Pons (tissue), 1 donor: ENCODE data around the gene PACS1.
"Not testable (repeated sequence)": the region's sequence is repeated elsewhere in the genome, so short reads cannot be mapped to it uniquely, and the experiment has no call there.

Experiments
- DNase-seq: peaks from one replicate; pipeline ENCODE4 v3.0.0-alpha.2; 2016; ENCODE audit warnings: low spot score

Gene PACS1

GRCh38 chr11:66276619-66277018 lies 206.5 kb downstream of the PACS1 start:
- not testable (repeated sequence) for DNase-seq

GRCh38 chr11:66277064-66277463 lies 207.0 kb downstream of the PACS1 start:
- DNase-seq, result not testable (repeated sequence)

DNA sequence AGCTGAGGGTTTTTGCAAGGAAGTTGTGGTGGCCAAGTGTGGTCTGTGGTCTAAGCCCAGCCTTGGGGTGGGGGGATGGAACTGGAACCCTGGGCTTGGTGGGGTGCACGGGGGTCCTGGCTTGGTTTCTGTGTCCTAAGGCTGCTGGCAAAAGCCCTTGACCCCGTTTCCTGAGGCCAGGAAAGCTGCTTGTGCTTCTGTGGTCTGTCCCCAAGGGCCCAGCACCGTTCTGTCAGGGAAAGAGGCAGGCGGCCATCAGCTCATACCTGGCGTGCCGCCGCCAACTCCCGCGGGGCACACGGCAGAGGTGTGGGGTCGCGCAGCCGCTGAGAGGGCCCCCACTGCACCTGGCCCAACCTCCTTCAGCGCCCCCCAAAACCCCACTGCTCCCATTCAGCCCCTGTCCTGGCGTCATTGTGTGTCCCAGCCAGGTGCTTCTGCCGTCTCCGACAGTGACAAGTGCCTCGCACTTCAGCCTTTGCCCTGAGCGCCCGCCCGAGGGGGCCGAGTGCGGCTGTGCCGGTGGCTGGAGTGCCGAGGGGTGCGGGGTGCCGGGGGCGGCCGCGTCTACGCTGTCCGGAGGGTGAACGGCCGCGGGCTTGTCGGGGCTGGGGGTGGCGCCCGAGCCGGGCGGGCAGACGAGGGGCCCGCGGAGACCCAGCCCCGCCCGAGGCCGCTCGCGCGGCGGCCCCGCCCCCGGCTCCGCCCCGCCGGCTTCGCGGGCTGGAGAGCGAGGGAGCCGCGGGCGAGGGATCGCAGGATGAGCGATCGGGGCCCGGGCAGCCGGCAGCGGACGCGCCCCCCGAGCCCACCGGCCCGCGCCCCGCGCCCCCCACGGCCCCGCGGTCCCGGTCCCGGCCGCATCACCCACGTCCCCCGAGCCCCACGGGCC lies 207.6 kb downstream of the PACS1 start, which contains the start of gene CNIH2:
Gene CNIH2 (plus strand): TSS at position 705 of the 892 bp plus-strand sequence. CDS start 282 bp downstream, outside the sequence.
- no peak for DNase-seq

DNA sequence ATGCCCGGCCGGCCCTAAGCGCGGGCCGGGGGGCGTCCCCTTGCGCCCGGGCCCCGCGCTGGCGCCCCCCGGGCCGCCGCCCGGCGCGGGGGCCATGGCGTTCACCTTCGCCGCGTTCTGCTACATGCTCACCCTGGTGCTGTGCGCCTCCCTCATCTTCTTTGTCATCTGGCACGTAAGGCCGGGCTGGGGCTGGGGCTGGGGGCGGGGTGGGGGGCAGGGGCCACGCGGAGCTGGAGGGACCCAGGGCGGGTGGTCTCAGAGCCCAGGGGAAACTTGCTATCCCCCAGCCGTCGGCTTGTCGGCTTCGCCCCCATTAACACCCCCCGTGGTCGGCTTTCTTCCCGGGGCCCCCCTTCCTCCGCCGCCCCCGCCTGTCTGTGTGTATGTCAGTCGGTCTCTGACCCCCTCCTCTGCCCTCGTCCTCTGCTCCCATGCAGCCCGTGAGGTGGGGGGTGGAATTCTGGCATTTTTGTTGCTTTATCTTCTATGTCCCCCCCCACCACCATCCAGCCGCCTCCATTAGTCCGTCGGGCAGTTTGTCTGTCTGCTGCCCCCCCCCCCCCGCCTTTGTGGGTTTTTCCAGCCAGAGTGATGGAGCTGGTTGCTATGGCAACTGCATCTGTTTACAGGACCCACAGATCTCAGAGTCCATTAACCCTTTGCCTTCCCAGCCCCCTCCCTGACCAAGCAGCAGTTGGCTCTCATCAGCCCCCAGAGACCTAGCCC lies 208.5 kb downstream of the PACS1 start:
- no peak for DNase-seq

GRCh38 chr11:66279092-66279734 lies 209.1 kb downstream of the PACS1 start:
- DNase-seq, result no peak

DNA sequence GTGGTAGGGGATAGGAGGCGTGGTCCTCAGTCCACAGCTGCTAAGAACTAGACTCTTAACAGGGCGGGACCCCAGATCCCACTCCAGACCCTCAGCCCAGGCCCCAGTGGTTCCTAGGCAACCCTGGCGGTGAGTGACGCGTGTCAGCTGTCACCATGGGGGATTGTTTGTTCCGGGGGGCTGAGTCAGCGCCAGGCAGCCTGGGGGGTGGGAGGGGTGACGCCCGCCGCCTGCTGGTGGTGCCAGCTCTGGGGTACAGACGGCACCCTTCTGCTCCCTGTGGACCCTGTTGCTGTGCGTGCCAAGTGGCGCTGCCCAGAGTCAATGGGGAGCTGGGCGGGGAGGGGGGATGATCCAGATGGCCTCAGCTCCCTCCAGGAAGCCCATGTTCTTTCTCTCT lies 210.4 kb downstream of the PACS1 start:
- no peak for DNase-seq

DNA sequence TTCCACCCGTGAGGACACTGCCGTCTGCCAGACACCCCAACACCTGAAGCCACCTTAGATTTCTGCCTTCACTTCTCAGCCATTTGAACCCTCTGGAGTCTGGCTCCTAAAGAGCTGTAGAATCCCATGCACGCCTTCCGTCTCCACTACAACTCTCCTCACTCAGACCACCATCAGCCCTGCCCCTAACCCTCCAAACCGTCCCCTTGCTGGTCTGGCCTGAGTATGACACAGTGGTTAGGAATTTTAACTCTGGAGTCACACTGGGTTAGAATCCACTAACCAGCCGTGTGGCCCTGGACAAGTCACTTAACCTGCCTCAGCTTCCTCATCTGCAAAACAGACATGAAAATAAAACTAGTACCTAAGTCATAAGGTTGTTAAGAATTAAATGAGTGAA lies 210.9 kb downstream of the PACS1 start:
- no peak for DNase-seq

DNA sequence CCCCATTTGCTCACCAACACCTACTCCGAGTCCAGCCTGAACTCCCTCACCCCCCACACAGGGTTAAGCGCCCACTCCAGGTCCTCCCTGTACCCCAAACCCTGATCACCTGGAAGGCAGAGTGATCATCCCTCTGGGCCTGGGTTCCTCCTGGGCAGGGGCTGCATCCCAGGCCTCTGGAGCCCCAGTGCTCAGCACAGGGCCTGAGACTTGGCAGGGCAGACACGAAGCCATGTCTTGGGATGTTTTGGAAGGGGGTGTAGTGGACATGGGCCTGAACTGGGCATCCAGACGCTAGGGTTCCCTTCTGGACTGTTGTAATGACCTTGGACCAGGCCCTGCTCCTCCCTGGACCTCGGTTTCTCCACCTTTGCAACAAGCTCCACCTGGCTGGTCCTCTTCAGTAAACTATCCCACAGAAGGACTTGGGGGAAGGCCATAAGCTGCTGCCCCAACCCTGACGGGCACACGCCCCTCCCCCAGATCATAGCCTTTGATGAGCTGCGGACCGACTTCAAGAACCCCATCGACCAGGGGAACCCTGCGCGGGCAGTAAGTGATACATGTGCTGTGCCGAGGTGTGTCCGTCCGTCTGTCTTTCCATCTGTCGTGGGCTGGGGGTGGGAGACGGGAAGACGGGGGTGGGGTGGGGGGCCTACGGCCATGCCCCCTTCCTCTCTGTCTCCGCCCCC lies 211.8 kb downstream of the PACS1 start:
- DNase-seq, result no peak

DNA sequence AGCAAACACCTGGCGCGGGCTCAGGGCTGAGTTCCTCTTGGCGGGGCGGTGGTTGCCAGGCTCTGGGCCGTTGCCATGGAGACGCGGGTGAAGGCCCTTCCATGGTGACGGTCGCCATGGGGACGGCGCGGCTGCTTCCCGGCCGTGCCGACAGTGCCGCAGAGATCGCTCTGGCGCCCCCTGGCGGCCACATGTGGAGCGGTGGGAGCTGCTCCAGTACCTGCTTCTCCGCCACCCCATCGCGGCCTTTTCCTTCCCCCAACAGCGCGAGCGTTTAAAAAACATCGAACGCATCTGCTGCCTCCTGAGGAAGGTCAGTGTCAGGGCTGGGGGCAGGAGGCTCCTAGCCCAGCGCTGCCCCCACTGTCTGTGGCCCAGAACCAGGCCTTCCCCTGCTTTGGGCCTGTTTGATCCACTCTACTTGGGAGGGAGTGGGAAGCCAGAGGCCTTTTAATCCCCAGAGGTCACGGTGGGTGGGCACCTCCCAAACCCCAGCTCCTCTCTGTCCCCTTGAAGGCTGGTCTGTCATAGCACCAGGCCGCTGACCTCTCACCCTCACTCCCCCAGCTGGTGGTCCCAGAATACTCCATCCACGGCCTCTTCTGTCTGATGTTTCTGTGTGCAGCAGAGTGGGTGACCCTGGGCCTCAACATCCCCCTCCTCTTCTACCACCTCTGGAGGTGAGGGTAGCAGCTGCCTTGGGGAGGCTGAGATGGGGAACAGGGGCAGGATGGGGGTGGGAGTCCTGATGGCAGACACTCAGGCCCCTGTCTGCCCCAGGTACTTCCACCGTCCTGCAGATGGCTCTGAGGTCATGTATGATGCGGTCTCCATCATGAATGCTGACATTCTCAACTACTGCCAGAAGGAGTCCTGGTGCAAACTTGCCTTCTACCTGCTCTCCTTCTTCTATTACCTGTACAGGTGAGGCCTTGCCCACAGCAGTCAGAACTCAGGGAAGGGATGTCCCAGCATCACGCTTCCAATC lies 212.7 kb downstream of the PACS1 start:
- DNase-seq, result peak; percentile 96

DNA sequence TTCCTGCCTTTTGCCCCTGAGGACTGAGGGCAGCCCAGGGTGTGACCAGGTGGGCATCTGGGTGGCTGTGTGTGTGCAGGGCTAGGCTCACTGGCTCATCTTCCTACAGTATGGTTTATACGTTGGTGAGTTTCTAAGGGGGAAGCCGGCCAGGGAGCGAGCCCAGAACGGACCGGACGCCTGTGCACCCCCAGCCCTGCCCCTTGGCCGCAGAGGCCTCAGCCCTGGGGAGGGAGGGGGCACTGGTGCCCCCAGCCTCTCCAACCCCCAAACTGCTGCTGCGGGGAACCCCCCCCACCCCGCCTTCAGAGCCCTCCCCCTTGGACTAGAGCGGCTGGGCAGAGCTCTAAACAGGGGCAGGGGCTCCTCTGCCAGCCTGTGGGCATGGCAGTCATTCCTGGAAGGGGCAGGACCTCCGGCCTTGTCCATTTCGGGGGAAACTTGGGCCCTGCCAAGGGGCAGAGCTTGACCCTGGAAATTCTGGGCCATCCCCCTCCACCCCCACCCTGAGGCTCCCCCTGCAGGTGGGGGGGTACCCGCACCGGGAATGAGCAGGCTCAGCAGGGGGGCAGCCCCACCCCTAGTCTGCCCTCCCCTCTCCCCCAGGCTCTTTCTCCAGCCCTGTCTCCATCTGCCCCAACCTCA lies 213.5 kb downstream of the PACS1 start:
- no peak for DNase-seq

- no peak for DNase-seq
These were observed 214.5 kb downstream of the PACS1 start for GRCh38 chr11:66284526-66285078.

DNA sequence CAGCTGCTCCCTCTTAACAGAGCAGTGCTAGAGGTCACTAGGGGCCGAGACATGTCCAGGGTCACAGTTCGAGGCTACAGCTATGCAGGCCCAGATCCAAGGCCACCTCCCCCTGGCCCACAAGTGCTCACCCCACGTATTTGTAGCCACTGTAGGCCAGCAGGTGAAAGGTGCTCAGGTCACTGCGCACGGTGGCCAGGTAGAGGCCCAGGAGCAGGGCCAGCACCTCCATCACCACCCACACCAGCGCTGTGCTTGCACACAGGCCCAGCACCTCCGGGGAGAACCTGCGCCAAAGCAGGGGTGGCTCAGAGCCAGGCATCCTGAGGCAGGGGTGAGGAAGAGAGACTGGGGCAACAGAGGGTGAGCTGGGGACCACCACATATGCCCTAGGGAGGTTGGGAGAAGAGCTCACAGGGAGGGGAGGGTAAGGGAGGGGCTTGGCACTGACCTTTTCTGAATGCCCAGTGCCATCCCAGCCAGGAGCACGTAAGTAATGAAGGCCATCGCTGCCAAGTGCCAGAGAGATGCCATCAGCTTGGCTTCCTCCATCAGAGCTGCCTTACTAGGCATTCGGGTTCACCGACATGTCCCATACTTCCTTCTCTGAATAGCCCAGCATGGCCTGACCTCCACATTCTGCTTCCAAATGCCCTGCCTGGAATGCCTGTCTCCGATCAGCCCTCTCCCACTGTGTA lies 215.3 kb downstream of the PACS1 start:
- no peak for DNase-seq

DNA sequence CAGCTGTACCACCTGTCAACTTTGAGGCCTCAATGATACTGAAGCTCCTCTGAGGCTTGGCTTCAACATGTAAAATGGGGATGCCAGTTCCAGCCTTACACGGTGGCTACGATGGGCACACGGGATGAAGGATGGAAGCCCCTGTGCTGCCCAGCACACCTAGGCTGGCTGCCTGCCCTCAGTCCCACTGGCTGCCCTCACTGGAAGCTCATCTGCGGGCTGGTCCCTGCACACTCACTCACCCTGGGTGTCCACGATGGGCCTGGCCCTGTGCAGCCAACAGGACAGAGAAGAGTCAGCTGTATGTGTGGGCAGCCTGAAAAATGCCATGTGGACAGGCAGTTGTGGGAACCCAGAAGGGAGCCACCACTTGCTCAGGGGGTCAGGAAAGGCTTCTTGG lies 216.6 kb downstream of the PACS1 start:
- no peak for DNase-seq

GRCh38 chr11:66287211-66287888 lies 217.3 kb downstream of the PACS1 start:
- DNase-seq, result no peak

DNA sequence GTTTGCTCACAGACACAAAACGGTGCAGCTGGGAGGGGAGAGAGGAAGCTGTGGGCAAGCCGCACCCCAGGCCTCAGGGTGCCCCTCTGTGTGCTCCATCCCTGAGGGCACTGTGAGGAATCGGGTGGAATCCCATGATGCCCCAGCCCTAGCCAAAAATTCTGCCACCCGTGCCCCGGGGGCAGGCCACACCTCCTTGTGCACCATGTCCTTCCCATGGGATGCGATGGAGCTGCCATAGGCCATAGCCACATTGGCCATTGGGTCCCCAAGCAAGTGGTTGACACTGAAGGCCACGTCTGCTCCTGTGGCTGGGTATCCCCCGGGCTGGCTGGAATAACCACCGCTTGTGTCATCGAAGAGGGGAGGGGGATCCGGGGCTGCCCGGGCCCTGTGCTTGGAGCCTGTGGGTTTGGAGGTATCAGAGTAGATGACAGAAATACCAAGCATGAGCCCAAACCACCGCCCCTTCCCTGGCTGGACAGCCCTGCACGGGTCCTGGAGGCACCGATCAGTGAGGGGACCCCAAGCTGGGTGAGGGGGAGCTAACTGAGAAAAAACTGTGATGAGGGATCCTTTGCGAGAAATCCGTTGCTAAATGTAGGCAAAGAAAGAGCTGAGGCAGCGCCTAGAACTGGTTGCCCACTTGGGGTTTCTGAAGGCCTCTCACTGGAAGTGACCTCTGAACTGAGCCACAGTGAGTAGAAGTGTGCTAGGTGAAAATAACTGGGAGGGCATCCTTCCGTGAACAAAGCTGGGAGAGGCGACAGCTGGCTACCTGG lies 218.0 kb downstream of the PACS1 start:
- no peak for DNase-seq

- peak; percentile 99 for DNase-seq
These were observed 218.8 kb downstream of the PACS1 start, which contains the start of gene YIF1A for GRCh38 chr11:66288671-66289547. Gene YIF1A, minus strand, starts transcription at chr11:66289143. Its CDS starts 158 bp downstream, at chr11:66288985.
